OCI-LY7 (cell line): ENCODE data around the gene DMRT1. TPM values are rescaled to one million over a fixed set of nuclear protein-coding genes. Genes with fewer than 3 reads are reported as not detected.

Experiments
- small RNA-seq: library from RNA; depleted of rRNA; stranded (forward); fragments of <200 nt; gene quantifications from one replicate; pipeline ENCODE3, GENCODE V24; 2014
- total RNA-seq, 2 experiments: library from RNA; depleted of rRNA in 1 of 2; stranded (reverse); fragments of >200 nt in 1 of 2; shearing (Covaris generic) in 1 of 2; gene quantifications; 2 replicates each; pipeline ENCODE4 v1.2.3, GENCODE V29; 2014 to 2022

The DMRT1 gene
- total RNA-seq, 2 experiments from 2014 or later: not detected

Small RNA genes lying within 50 kb of the gene (small RNA-seq; reads per million reads assigned to genes)
- gene RNU6-1073P: not detected

Other genes with a start within 250 kb of the DMRT1 start
- not detected in 2 replicates for gene DMRT3, start 135.0 kb downstream of the DMRT1 start, total RNA-seq (2014; rRNA removed; shearing (Covaris generic))
- not detected in 2 replicates for gene DMRT3, start 135.0 kb downstream of the DMRT1 start, total RNA-seq (2022)
- gene DMRT2, start 208.7 kb downstream of the DMRT1 start, total RNA-seq (2014; rRNA removed; shearing (Covaris generic)): 12.2 and 14.7 TPM in 2 replicates
- gene DMRT2, start 208.7 kb downstream of the DMRT1 start, total RNA-seq (2022): 18.9 and 22.5 TPM in 2 replicates